Body of pancreas (tissue), 4 donors: ENCODE data around the gene FOXP1. TPM values are rescaled to one million over a fixed set of nuclear protein-coding genes. Genes with fewer than 3 reads are reported as not detected.
A peak's percentile ranks its signal among the peaks of the same experiment; 100 is the strongest.

Experiments
- ATAC-seq: fragments of 150-250 bp; one replicate; pipeline ENCODE4 v1.9.1; 2016
- DNase-seq, 4 donors: peaks; one replicate each; pipeline ENCODE4 v3.0.0-alpha.2; 2019
- H3K27ac ChIP-seq, 4 donors: fragments of 200-600 bp; sonication (generic); 1 replicate in 3 of 4; 2 replicates in 1 of 4; pipeline versions ENCODE4 v1.5.1 to v1.6.1; 2016 to 2019; ENCODE audit warnings: mild to moderate bottlenecking in 1 of 4, mixed read lengths in 1 of 4, moderate library complexity in 1 of 4
- H3K27me3 ChIP-seq, 2 donors: fragments of 200-600 bp; sonication (generic); one replicate each; pipeline ENCODE4 v1.6.0; 2016; ENCODE audit warnings: mild to moderate bottlenecking in 1 of 2
- H3K36me3 ChIP-seq, 2 donors: fragments of 200-600 bp; sonication (generic); replicated peaks in 1 of 2; 2 replicates each; pipeline ENCODE4 v1.5.1; 2016; ENCODE audit warnings: low read depth in 2 of 2; ENCODE audit not compliant: insufficient read depth in 1 of 2
- H3K4me1 ChIP-seq: fragments of 200-600 bp; sonication (generic); one replicate; pipeline ENCODE4 v1.6.0; 2016
- H3K4me3 ChIP-seq, 2 donors: fragments of 200-600 bp; sonication (generic); 1 replicate in 1 of 2; 2 replicates in 1 of 2; pipeline ENCODE4 v1.5.1; 2016 to 2019
- H3K9me3 ChIP-seq, 3 donors: fragments of 200-600 bp; sonication (generic); 1 replicate in 2 of 3; 2 replicates in 1 of 3; pipeline ENCODE4 v1.5.1; 2016
- POLR2A ChIP-seq, 3 donors: fragments of 450-650 bp; IDR thresholded peaks; one replicate each; pipeline ENCODE4 v1.6.1; 2016; ENCODE audit warnings: antibody characterized with exemption in 3 of 3, mild to moderate bottlenecking in 2 of 3
- WGBS, 2 donors: methylation state at CpG; one replicate each; pipeline ENCODE4 v1.1.5; 2017; 5-methylcytosine and 5-hydroxymethylcytosine counted together
- intact Hi-C: fragments of 100-400 bp; cut with DNase I; formaldehyde crosslinking; loops from one replicate; pipeline ENCODE4 v1.15.1; 2023
- total RNA-seq, 2 donors: library from RNA; depleted of rRNA; stranded (reverse); fragments of >200 nt; gene quantifications; one replicate each; pipeline ENCODE4 v1.1.0, GENCODE V29; 2016
- TF ChIP-seq, protein P1 (sequence below), 7 experiments: fragments of 450-650 bp in 4 of 7; fragments of 200-600 bp in 3 of 7; sonication (generic) in 3 of 7; IDR thresholded peaks; one replicate each; pipeline ENCODE4 v1.5.1; 2016 to 2019; ENCODE audit warnings: antibody characterized with exemption in 7 of 7

FOXP1 gene
- total RNA-seq, 2 donors from 2014 or later: 85.7 to 86.1 TPM

- H3K36me3 ChIP-seq: no peaks in the 10 kb centered on the region
- intact Hi-C loops: no loop called here
- no peak overlapping the region for H3K4me3 ChIP-seq
- DNase-seq: no peak
- no peak overlapping the region for H3K27ac ChIP-seq
- no peak for TF ChIP-seq POLR2A (IDR thresholded peaks at IDR 0.05)
- TF ChIP-seq, protein P1, sequence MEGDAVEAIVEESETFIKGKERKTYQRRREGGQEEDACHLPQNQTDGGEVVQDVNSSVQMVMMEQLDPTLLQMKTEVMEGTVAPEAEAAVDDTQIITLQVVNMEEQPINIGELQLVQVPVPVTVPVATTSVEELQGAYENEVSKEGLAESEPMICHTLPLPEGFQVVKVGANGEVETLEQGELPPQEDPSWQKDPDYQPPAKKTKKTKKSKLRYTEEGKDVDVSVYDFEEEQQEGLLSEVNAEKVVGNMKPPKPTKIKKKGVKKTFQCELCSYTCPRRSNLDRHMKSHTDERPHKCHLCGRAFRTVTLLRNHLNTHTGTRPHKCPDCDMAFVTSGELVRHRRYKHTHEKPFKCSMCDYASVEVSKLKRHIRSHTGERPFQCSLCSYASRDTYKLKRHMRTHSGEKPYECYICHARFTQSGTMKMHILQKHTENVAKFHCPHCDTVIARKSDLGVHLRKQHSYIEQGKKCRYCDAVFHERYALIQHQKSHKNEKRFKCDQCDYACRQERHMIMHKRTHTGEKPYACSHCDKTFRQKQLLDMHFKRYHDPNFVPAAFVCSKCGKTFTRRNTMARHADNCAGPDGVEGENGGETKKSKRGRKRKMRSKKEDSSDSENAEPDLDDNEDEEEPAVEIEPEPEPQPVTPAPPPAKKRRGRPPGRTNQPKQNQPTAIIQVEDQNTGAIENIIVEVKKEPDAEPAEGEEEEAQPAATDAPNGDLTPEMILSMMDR (IDR thresholded peaks at IDR 0.05): no peak
- peaks cover 27% of the 10 kb centered on the region for H3K4me1 ChIP-seq
- ATAC-seq: no peak
- WGBS, 2 donors: 78 to 89% methylated on average over 4 of the region's 4 CpGs
- no peaks in the 10 kb centered on the region for H3K27me3 ChIP-seq
- no peaks in the 10 kb centered on the region for H3K9me3 ChIP-seq
Measured at GRCh38 chr3:71145954-71146353, 437.6 kb downstream of the FOXP1 start.

GRCh38 chr3:71144525-71145253 lies 438.8 kb downstream of the FOXP1 start:
- Histone ChIP-seq H3K27me3 (no peaks in the 10 kb centered on the region), H3K36me3 (no peaks in the 10 kb centered on the region), H3K27ac (no peak overlapping the region), H3K4me3 (no peak overlapping the region), H3K4me1 (peaks cover 33% of the 10 kb centered on the region), H3K9me3 (no peaks in the 10 kb centered on the region)
- no peak for DNase-seq
- no peak for TF ChIP-seq POLR2A (IDR thresholded peaks at IDR 0.05)
- TF ChIP-seq, protein P1 (IDR thresholded peaks at IDR 0.05): no peak
- no peak for ATAC-seq
- intact Hi-C loops: no loop called here
- WGBS, 2 donors: 80 to 83% methylated on average over 9 of the region's 9 CpGs

GRCh38 chr3:71143493-71143892 lies 440.0 kb downstream of the FOXP1 start:
- Histone ChIP-seq H3K4me1 (peaks cover 37% of the 10 kb centered on the region), H3K27ac (no peak overlapping the region)

GRCh38 chr3:71142441-71143161 lies 440.9 kb downstream of the FOXP1 start:
- Histone ChIP-seq H3K4me3 (no peak overlapping the region), H3K4me1 (peaks cover 37% of the 10 kb centered on the region), H3K27me3 (no peaks in the 10 kb centered on the region), H3K36me3 (no peaks in the 10 kb centered on the region), H3K27ac (peak overlapping the region; percentile 52 to 87 (median 81)), H3K9me3 (no peaks in the 10 kb centered on the region)
- no peak for ATAC-seq
- TF ChIP-seq POLR2A (IDR thresholded peaks at IDR 0.05): no peak
- TF ChIP-seq, protein P1 (IDR thresholded peaks at IDR 0.05): no peak
- no peak for DNase-seq
- 74 to 82% methylated on average over 7 of the region's 7 CpGs for WGBS, 2 donors
- intact Hi-C loops: no loop called here

More at GRCh38 chr3:71143493-71143892, 440.0 kb downstream of the FOXP1 start:
- Histone ChIP-seq H3K4me3 (no peak overlapping the region), H3K27me3 (no peaks in the 10 kb centered on the region), H3K36me3 (no peaks in the 10 kb centered on the region), H3K9me3 (no peaks in the 10 kb centered on the region)
- no peak for ATAC-seq
- no peak for DNase-seq
- 94 to 95% methylated on average over 4 of the region's 4 CpGs for WGBS, 2 donors
- TF ChIP-seq POLR2A (IDR thresholded peaks at IDR 0.05): no peak
- TF ChIP-seq, protein P1 (IDR thresholded peaks at IDR 0.05): no peak
- intact Hi-C loops: no loop called here
